ENCODE measurements around the gene CAPRIN1. TPM values are rescaled to one million over a fixed set of nuclear protein-coding genes. Genes with fewer than 3 reads are reported as not detected.
"Not testable (repeated sequence)": the region's sequence is repeated elsewhere in the genome, so short reads cannot be mapped to it uniquely, and the experiment has no call there.

The CAPRIN1 gene
- total and polyA plus RNA-seq, 8 donors = 196 to 263 (median 250) TPM

GRCh38 chr11:34064291-34064690 is 12.8 kb downstream of the CAPRIN1 start:
- Histone ChIP-seq H3K4me1 (peaks cover 0 to 68% of the 10 kb centered on the region in 2 donors), H3K36me3 (peaks cover 0 to 30% of the 10 kb centered on the region in 2 donors), H3K27me3 (no peaks in the 10 kb centered on the region), H3K4me3 (no peak overlapping the region), H3K9me3 (no peaks in the 10 kb centered on the region), H3K27ac (no peak overlapping the region)
- no peak for ATAC-seq
- no peak for TF ChIP-seq CTCF (IDR thresholded peaks at IDR 0.05)
- no peak for DNase-seq
- intact Hi-C loops (cut with DNase I) = no loop called here

GRCh38 chr11:34065505-34066203 is 14.1 kb downstream of the CAPRIN1 start:
- DNase-seq = no peak
- Histone ChIP-seq H3K4me3 (no peak overlapping the region), H3K9me3 (no peaks in the 10 kb centered on the region), H3K27ac (no peak overlapping the region), H3K4me1 (peaks cover 0 to 63% of the 10 kb centered on the region in 2 donors), H3K36me3 (peaks cover 0 to 30% of the 10 kb centered on the region in 2 donors), H3K27me3 (no peaks in the 10 kb centered on the region)
- no peak for TF ChIP-seq CTCF (IDR thresholded peaks at IDR 0.05)
- no peak for ATAC-seq
- intact Hi-C loops (cut with DNase I) = no loop called here

GRCh38 chr11:34066766-34067165 is 15.2 kb downstream of the CAPRIN1 start:
- peaks cover 0 to 57% of the 10 kb centered on the region in 2 donors for H3K4me1 ChIP-seq
- ATAC-seq; DNase-seq; intact Hi-C loops (cut with DNase I); H3K27ac ChIP-seq; H3K9me3 ChIP-seq; H3K27me3 ChIP-seq; H3K4me3 ChIP-seq: not testable (repeated sequence)
- peaks cover 0 to 28% of the 10 kb centered on the region in 2 donors for H3K36me3 ChIP-seq

GRCh38 chr11:34067383-34068065 is 16.0 kb downstream of the CAPRIN1 start:
- Histone ChIP-seq H3K27me3 (no peaks in the 10 kb centered on the region), H3K36me3 (peaks cover 0 to 33% of the 10 kb centered on the region in 2 donors), H3K4me3 (no peak overlapping the region), H3K27ac (peak overlapping the region in 1 of 2 donors; percentile 28), H3K4me1 (peaks cover 0 to 59% of the 10 kb centered on the region in 2 donors), H3K9me3 (no peaks in the 10 kb centered on the region)
- intact Hi-C loops (cut with DNase I) = no loop called here
- DNase-seq (no peak), ATAC-seq (no peak)
- no peak for TF ChIP-seq CTCF (IDR thresholded peaks at IDR 0.05)

GRCh38 chr11:34068111-34068510 is 16.6 kb downstream of the CAPRIN1 start:
- peaks cover 0 to 57% of the 10 kb centered on the region in 2 donors for H3K4me1 ChIP-seq
- intact Hi-C loops (cut with DNase I) = no loop called here
- H3K27ac ChIP-seq = peak overlapping the region in 1 of 2 donors; percentile 28
- no peaks in the 10 kb centered on the region for H3K9me3 ChIP-seq
- H3K4me3 ChIP-seq = no peak overlapping the region
- TF ChIP-seq CTCF (IDR thresholded peaks at IDR 0.05) = no peak
- ATAC-seq = peak; percentile 83
- no peaks in the 10 kb centered on the region for H3K27me3 ChIP-seq
- H3K36me3 ChIP-seq = peaks cover 0 to 39% of the 10 kb centered on the region in 2 donors
- peak in 2 of 4 donors; percentile 8 to 12 for DNase-seq

GRCh38 chr11:34071306-34071705 is 19.8 kb downstream of the CAPRIN1 start:
- H3K27ac ChIP-seq; H3K9me3 ChIP-seq; intact Hi-C loops (cut with DNase I); DNase-seq; H3K4me3 ChIP-seq; H3K27me3 ChIP-seq; ATAC-seq: not testable (repeated sequence)
- H3K36me3 ChIP-seq = peaks cover 0 to 53% of the 10 kb centered on the region in 2 donors
- peaks cover 0 to 42% of the 10 kb centered on the region in 2 donors for H3K4me1 ChIP-seq

Data from left lung (tissue), 10 donors.